Measurements from ENCODE around the gene CFAP99.

GRCh38 chr4:2480649-2481048, 61.9 kb downstream of the CFAP99 start:
- no peak for TF ChIP-seq EZH2 (IDR thresholded peaks at IDR 0.05; ENCODE audit: low read length, missing control alignments)
- no peak for TF ChIP-seq CTCF (conservative IDR thresholded peaks at IDR 0.05 in 1 of 2, IDR thresholded peaks at IDR 0.05 in 1 of 2; ENCODE audit: low read depth in 1 of 2, low read length in 2 of 2)

All from fibroblast of lung (primary cell).